ENCODE results near the gene MROH9. TPM values are rescaled to one million over a fixed set of nuclear protein-coding genes. Genes with fewer than 3 reads are reported as not detected.
"Not testable (repeated sequence)": the region's sequence is repeated elsewhere in the genome, so short reads cannot be mapped to it uniquely, and the experiment has no call there.

The MROH9 gene
- total and polyA plus RNA-seq, 11 donors = not detected

- Histone ChIP-seq H3K27me3 (no peaks in the 10 kb centered on the region), H3K4me3 (no peak overlapping the region), H3K27ac (no peak overlapping the region), H3K36me3 (no peaks in the 10 kb centered on the region), H3K9me3 (no peaks in the 10 kb centered on the region), H3K4me1 (no peaks in the 10 kb centered on the region)
- intact Hi-C loops (cut with DNase I) = loop anchor here in 1 of 10 donors (10.0 kb wide), 1 partner anchor 1015 kb away; no protein-coding TSS in a partner anchor
- TF ChIP-seq POLR2A (IDR thresholded peaks at IDR 0.05) = no peak
- TF ChIP-seq CTCF (IDR thresholded peaks at IDR 0.05) = no peak
- 79 to 89% (median 86%) methylated on average over 2 of the region's 2 CpGs for WGBS, 4 donors
- ATAC-seq = no peak
- no peak for DNase-seq
These were observed 4.1 kb downstream of the MROH9 start for GRCh38 chr1:170939476-170939875.

- intact Hi-C loops (cut with DNase I); H3K9me3 ChIP-seq; DNase-seq; H3K36me3 ChIP-seq; H3K4me3 ChIP-seq; ATAC-seq; H3K27ac ChIP-seq; H3K4me1 ChIP-seq; H3K27me3 ChIP-seq: not testable (repeated sequence)
- 89 to 98% (median 95%) methylated on average over 1 of the region's 1 CpG for WGBS, 4 donors
These were observed 16.4 kb downstream of the MROH9 start for GRCh38 chr1:170951744-170952143.

- Histone ChIP-seq H3K4me1 (no peaks in the 10 kb centered on the region), H3K4me3 (no peak overlapping the region), H3K9me3 (no peaks in the 10 kb centered on the region), H3K27me3 (no peaks in the 10 kb centered on the region), H3K27ac (no peak overlapping the region), H3K36me3 (no peaks in the 10 kb centered on the region)
- intact Hi-C loops (cut with DNase I) = no loop called here
- TF ChIP-seq POLR2A (IDR thresholded peaks at IDR 0.05) (no peak), CTCF (IDR thresholded peaks at IDR 0.05) (no peak)
- ATAC-seq (no peak), DNase-seq (no peak)
These were observed 24.1 kb downstream of the MROH9 start for GRCh38 chr1:170959385-170959784.

- no peak overlapping the region for H3K27ac ChIP-seq
- no peaks in the 10 kb centered on the region for H3K9me3 ChIP-seq
- ATAC-seq (no peak), DNase-seq (no peak)
- no peaks in the 10 kb centered on the region for H3K36me3 ChIP-seq
- WGBS, 4 donors = 84 to 88% (median 85%) methylated on average over 3 of the region's 3 CpGs
- peaks cover 0 to 1% (median 0%) of the 10 kb centered on the region in 12 donors for H3K4me1 ChIP-seq
- TF ChIP-seq CTCF (IDR thresholded peaks at IDR 0.05) (no peak), POLR2A (IDR thresholded peaks at IDR 0.05) (no peak)
- intact Hi-C loops (cut with DNase I) = loop anchor here in 2 of 10 donors (2.0 to 10.0 kb wide), 3 partner anchors 120 to 350 kb away; partner anchors contain the start of gene FMO4 (in 1 of the 2)
- H3K4me3 ChIP-seq = no peak overlapping the region
- no peaks in the 10 kb centered on the region for H3K27me3 ChIP-seq
These were observed 29.2 kb downstream of the MROH9 start for GRCh38 chr1:170964506-170964905.
